Measurements from ENCODE around the gene MYF5.

DNA sequence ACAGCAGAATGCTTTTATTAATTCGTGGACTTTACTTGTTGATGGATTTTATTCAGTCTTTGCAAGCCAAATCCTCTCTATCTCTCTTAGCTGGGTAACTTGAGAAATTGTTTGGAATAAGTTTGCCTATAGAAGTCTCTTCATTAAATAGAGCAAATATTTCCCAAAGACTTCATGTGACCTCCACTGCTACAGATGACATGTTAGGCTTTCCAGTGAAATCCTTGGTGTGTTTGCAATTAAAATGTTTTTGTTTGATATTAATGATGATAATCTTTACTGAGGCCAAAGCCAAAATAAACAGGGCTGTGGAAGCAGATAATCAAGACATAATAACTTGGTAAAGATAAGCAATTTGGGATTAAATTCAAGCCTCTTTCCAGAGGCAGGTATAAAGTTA lies 4.8 kb upstream of the MYF5 start:
- TF ChIP-seq, protein P1, sequence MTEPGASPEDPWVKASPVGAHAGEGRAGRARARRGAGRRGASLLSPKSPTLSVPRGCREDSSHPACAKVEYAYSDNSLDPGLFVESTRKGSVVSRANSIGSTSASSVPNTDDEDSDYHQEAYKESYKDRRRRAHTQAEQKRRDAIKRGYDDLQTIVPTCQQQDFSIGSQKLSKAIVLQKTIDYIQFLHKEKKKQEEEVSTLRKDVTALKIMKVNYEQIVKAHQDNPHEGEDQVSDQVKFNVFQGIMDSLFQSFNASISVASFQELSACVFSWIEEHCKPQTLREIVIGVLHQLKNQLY (CRISPR knock-in tag; IDR thresholded peaks at IDR 0.05), result no peak
- TF ChIP-seq, protein P2, sequence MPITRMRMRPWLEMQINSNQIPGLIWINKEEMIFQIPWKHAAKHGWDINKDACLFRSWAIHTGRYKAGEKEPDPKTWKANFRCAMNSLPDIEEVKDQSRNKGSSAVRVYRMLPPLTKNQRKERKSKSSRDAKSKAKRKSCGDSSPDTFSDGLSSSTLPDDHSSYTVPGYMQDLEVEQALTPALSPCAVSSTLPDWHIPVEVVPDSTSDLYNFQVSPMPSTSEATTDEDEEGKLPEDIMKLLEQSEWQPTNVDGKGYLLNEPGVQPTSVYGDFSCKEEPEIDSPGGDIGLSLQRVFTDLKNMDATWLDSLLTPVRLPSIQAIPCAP (CRISPR knock-in tag; IDR thresholded peaks at IDR 0.05), result no peak
- TF ChIP-seq, protein P3, sequence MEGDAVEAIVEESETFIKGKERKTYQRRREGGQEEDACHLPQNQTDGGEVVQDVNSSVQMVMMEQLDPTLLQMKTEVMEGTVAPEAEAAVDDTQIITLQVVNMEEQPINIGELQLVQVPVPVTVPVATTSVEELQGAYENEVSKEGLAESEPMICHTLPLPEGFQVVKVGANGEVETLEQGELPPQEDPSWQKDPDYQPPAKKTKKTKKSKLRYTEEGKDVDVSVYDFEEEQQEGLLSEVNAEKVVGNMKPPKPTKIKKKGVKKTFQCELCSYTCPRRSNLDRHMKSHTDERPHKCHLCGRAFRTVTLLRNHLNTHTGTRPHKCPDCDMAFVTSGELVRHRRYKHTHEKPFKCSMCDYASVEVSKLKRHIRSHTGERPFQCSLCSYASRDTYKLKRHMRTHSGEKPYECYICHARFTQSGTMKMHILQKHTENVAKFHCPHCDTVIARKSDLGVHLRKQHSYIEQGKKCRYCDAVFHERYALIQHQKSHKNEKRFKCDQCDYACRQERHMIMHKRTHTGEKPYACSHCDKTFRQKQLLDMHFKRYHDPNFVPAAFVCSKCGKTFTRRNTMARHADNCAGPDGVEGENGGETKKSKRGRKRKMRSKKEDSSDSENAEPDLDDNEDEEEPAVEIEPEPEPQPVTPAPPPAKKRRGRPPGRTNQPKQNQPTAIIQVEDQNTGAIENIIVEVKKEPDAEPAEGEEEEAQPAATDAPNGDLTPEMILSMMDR (IDR thresholded peaks at IDR 0.05), result no peak
- TF ChIP-seq ELF4 (CRISPR knock-in tag; IDR thresholded peaks at IDR 0.05; ENCODE audit: low read depth) (no peak), ZNF263 (CRISPR knock-in tag; IDR thresholded peaks at IDR 0.05; ENCODE audit: low read depth) (no peak), TCF7 (CRISPR knock-in tag; IDR thresholded peaks at IDR 0.05; ENCODE audit: low read depth) (no peak)
- TF ChIP-seq, protein P4, sequence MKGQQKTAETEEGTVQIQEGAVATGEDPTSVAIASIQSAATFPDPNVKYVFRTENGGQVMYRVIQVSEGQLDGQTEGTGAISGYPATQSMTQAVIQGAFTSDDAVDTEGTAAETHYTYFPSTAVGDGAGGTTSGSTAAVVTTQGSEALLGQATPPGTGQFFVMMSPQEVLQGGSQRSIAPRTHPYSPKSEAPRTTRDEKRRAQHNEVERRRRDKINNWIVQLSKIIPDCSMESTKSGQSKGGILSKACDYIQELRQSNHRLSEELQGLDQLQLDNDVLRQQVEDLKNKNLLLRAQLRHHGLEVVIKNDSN (CRISPR knock-in tag; IDR thresholded peaks at IDR 0.05), result no peak
- TF ChIP-seq, protein P5, sequence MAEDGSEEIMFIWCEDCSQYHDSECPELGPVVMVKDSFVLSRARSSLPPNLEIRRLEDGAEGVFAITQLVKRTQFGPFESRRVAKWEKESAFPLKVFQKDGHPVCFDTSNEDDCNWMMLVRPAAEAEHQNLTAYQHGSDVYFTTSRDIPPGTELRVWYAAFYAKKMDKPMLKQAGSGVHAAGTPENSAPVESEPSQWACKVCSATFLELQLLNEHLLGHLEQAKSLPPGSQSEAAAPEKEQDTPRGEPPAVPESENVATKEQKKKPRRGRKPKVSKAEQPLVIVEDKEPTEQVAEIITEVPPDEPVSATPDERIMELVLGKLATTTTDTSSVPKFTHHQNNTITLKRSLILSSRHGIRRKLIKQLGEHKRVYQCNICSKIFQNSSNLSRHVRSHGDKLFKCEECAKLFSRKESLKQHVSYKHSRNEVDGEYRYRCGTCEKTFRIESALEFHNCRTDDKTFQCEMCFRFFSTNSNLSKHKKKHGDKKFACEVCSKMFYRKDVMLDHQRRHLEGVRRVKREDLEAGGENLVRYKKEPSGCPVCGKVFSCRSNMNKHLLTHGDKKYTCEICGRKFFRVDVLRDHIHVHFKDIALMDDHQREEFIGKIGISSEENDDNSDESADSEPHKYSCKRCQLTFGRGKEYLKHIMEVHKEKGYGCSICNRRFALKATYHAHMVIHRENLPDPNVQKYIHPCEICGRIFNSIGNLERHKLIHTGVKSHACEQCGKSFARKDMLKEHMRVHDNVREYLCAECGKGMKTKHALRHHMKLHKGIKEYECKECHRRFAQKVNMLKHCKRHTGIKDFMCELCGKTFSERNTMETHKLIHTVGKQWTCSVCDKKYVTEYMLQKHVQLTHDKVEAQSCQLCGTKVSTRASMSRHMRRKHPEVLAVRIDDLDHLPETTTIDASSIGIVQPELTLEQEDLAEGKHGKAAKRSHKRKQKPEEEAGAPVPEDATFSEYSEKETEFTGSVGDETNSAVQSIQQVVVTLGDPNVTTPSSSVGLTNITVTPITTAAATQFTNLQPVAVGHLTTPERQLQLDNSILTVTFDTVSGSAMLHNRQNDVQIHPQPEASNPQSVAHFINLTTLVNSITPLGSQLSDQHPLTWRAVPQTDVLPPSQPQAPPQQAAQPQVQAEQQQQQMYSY (CRISPR knock-in tag; IDR thresholded peaks at IDR 0.05), result no peak
